ENCODE data around the gene HIPK2.

- TF ChIP-seq CTCF (conservative IDR thresholded peaks at IDR 0.05) (no peak), EZH2 (IDR thresholded peaks at IDR 0.05; ENCODE audit: low read depth) (no peak)
Observed at GRCh38 chr7:139721417-139721816, 56.4 kb downstream of the HIPK2 start.
